Endodermal cell (in vitro differentiated cells): ENCODE data around the gene BCKDHA. TPM values are rescaled to one million over a fixed set of nuclear protein-coding genes. Genes with fewer than 3 reads are reported as not detected.

Source experiments
- DNase-seq: peaks from one replicate; pipeline ENCODE4 v3.0.0-alpha.2; 2017
- H3K27ac ChIP-seq: 2 replicates; pipeline ENCODE4 v1.5.1; 2013; ENCODE audit warnings: mild to moderate bottlenecking, low read depth, low read length, moderate library complexity
- H3K27me3 ChIP-seq: 2 replicates; pipeline ENCODE4 v1.6.1; 2013; ENCODE audit warnings: mild to moderate bottlenecking, low read length, moderate library complexity; ENCODE audit not compliant: insufficient read depth, control insufficient read depth, poor library complexity, severe bottlenecking
- H3K36me3 ChIP-seq: 2 replicates; pipeline ENCODE4 v1.7.0; 2013; ENCODE audit warnings: mild to moderate bottlenecking, low read length, moderate library complexity; ENCODE audit not compliant: control insufficient read depth, insufficient read depth
- H3K4me1 ChIP-seq: one replicate; pipeline ENCODE4 v1.7.0; 2013; ENCODE audit warnings: low read length; ENCODE audit not compliant: control insufficient read depth, insufficient read depth
- H3K4me3 ChIP-seq: 2 replicates; pipeline ENCODE4 v1.5.1; 2013; ENCODE audit warnings: mild to moderate bottlenecking, low read length, moderate library complexity
- H3K9ac ChIP-seq: 2 replicates; pipeline ENCODE4 v1.6.1; 2013; ENCODE audit warnings: mild to moderate bottlenecking, low read length, moderate library complexity; ENCODE audit not compliant: poor library complexity, severe bottlenecking; ENCODE audit errors: extremely low read depth
- H3K9me3 ChIP-seq: 2 replicates; pipeline ENCODE4 v1.6.1; 2013; ENCODE audit warnings: mild to moderate bottlenecking, low read length, moderate library complexity; ENCODE audit not compliant: control insufficient read depth
- H3K27ac Mint-ChIP-seq: 2 replicates; pipeline ENCODE4 v1.8.0; 2020; ENCODE audit warnings: mixed read lengths
- H3K27me3 Mint-ChIP-seq: 2 replicates; pipeline ENCODE4 v1.8.0; 2021; ENCODE audit warnings: mild to moderate bottlenecking, mixed read lengths; ENCODE audit not compliant: insufficient read depth
- H3K36me3 Mint-ChIP-seq: 2 replicates; pipeline ENCODE4 v1.8.0; 2020; ENCODE audit warnings: low read depth, mixed read lengths
- H3K4me1 Mint-ChIP-seq: 2 replicates; pipeline ENCODE4 v1.8.0; 2020; ENCODE audit warnings: mixed read lengths
- H3K4me3 Mint-ChIP-seq: 2 replicates; pipeline ENCODE4 v1.8.0; 2020; ENCODE audit warnings: mild to moderate bottlenecking, moderate library complexity, mixed read lengths
- H3K9me3 Mint-ChIP-seq: 2 replicates; pipeline ENCODE4 v1.8.0; 2020; ENCODE audit warnings: mild to moderate bottlenecking, mixed read lengths
- CTCF ChIP-seq: fragments of 200-600 bp; sonication (generic); conservative IDR thresholded peaks from 2 replicates; pipeline ENCODE4 v1.5.0; 2021; ENCODE audit warnings: antibody characterized with exemption, mild to moderate bottlenecking
- WGBS, 2 experiments: methylation state at CpG; one replicate each; pipeline versions ENCODE4 v1.1.5 to v1.1.7; 2013; ENCODE audit warnings: missing lambda C conversion rate in 2 of 2, mixed read lengths in 1 of 2; ENCODE audit not compliant: insufficient coverage in 1 of 2, insufficient read length in 1 of 2; 5-methylcytosine and 5-hydroxymethylcytosine counted together
- total RNA-seq, 2 donors: library from RNA; stranded (reverse); fragmentation: NEBNext Ultra II Directional in 1 of 2; extraction: Animal tissue kit (Norgen Biotek cat#: 25700) in 1 of 2; gene quantifications; 2 replicates in 1 of 2; 3 replicates in 1 of 2; pipeline ENCODE4 v1.2.1, GENCODE V29; 2021

Gene BCKDHA
- total RNA-seq, 2 donors from 2014 or later, result 18.0 to 21.6 TPM

DNA sequence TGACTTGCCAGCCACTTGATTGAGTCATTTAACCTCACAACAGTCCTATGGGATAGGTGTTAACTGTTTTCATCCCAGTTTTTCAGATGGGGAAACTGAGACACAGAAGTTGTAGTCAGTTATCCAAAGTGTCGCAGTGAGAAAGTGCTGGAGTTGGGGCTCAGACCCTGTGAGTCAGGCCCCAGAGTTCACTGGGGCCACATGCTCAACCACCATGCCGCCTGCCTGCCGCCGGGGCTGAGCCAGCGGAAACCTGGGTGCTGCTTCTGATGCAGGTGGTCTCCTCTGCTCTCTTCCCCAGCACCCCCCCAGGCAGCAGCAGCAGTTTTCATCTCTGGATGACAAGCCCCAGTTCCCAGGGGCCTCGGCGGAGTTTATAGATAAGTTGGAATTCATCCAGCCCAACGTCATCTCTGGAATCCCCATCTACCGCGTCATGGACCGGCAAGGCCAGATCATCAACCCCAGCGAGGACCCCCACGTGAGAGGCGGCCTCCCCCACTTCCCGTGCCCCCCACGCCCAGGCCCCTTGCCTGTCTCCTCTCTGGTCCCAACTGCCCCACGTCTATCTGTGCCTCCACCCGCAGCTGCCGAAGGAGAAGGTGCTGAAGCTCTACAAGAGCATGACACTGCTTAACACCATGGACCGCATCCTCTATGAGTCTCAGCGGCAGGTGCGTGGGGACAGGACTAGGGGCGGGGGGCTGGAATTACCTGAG is 12.9 kb downstream of the BCKDHA start:
- Histone ChIP-seq H3K36me3 (no peaks in the 10 kb centered on the region), H3K9ac (no peak overlapping the region), H3K4me3 (no peak overlapping the region), H3K27ac (no peak overlapping the region), H3K4me1 (peaks cover 4% of the 10 kb centered on the region), H3K27me3 (no peaks in the 10 kb centered on the region), H3K9me3 (no peaks in the 10 kb centered on the region)
- Mint-ChIP-seq H3K9me3 (no peaks in the 10 kb centered on the region), H3K27ac (no peak overlapping the region), H3K4me3 (no peak overlapping the region), H3K4me1 (peaks cover 16% of the 10 kb centered on the region), H3K36me3 (peaks cover 20% of the 10 kb centered on the region), H3K27me3 (no peaks in the 10 kb centered on the region)
- no peak for TF ChIP-seq CTCF
- DNase-seq, result no peak
- 96 to 97% methylated on average over 12 to 23 of the region's 23 CpGs for WGBS, 2 experiments

DNA sequence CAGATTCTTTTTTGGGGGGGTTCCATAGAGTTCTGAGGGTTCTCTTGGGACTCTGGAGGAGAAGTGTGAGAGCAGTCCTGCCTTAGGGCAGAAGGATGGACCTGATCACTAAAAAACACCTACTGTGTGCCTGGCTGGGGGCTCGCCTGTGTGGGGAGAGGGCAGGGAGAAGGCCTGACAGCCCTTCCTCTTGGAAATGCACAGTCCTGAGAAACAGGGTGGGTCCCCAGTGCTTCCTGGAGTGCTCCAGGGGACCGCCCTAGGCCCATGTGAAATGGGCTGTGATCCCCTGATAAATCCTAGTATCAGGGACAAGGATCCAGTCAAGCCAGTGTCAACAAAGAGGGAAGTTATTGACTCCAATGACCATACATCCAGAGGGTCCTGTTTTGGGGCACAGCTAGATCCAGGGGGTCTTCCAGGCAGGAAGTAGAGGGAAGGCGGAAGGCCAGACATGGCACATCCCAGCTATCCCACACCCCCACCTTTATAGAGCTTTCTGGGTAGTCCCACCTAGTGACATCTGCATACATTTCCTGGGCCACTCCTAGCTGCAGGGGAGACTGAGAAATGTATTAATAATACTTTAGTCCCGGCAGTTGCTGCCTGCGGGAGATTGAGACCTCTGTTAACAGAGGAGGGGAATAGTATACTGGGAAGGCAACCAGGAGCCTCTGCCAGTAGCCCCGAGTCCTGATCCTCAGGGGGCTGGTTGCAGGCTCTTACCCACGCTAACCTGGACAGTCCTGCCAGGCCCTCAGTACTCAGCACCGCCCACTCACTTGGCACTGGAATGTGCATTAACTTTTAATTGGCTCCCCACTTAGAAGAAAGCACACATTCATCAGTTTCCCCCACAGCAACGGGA is 13.7 kb downstream of the BCKDHA start:
- H3K9me3 ChIP-seq, result no peaks in the 10 kb centered on the region
- peaks cover 4% of the 10 kb centered on the region for H3K4me1 ChIP-seq
- Mint-ChIP-seq H3K4me1 (peaks cover 16% of the 10 kb centered on the region), H3K36me3 (peaks cover 23% of the 10 kb centered on the region), H3K4me3 (no peak overlapping the region), H3K27me3 (no peaks in the 10 kb centered on the region), H3K27ac (no peak overlapping the region), H3K9me3 (no peaks in the 10 kb centered on the region)
- 68 to 75% methylated on average over 4 to 9 of the region's 9 CpGs for WGBS, 2 experiments
- H3K27ac ChIP-seq, result no peak overlapping the region
- no peak overlapping the region for H3K9ac ChIP-seq
- DNase-seq, result no peak
- no peak overlapping the region for H3K4me3 ChIP-seq
- TF ChIP-seq CTCF, result no peak
- H3K27me3 ChIP-seq, result no peaks in the 10 kb centered on the region
- H3K36me3 ChIP-seq, result no peaks in the 10 kb centered on the region

GRCh38 chr19:41411968-41412265 is 14.3 kb downstream of the BCKDHA start:
- no peaks in the 10 kb centered on the region for H3K36me3 ChIP-seq

More at GRCh38 chr19:41411968-41412265, 14.3 kb downstream of the BCKDHA start:
- Mint-ChIP-seq H3K27me3 (no peaks in the 10 kb centered on the region), H3K27ac (peak overlapping the region; percentile 52), H3K4me1 (peaks cover 14% of the 10 kb centered on the region), H3K36me3 (peaks cover 27% of the 10 kb centered on the region), H3K4me3 (no peak overlapping the region), H3K9me3 (no peaks in the 10 kb centered on the region)
- WGBS, 2 experiments, result 79 to 81% methylated on average over 11 of the region's 11 CpGs
- Histone ChIP-seq H3K4me3 (no peak overlapping the region), H3K27ac (no peak overlapping the region), H3K4me1 (peaks cover 4% of the 10 kb centered on the region), H3K9me3 (no peaks in the 10 kb centered on the region), H3K27me3 (no peaks in the 10 kb centered on the region), H3K9ac (no peak overlapping the region)
- no peak for DNase-seq
- no peak for TF ChIP-seq CTCF
